Transverse colon (tissue), 4 donors: Measurements from ENCODE around the gene LGI1. TPM values are rescaled to one million over a fixed set of nuclear protein-coding genes. Genes with fewer than 3 reads are reported as not detected.

ENCODE experiments used
- DNase-seq: peaks from one replicate; pipeline ENCODE4 v3.0.0-alpha.2; 2019
- H3K27ac ChIP-seq, 4 donors: fragments of 200-600 bp; sonication (generic); 2 replicates each; pipeline ENCODE4 v1.5.1; 2016 to 2018; ENCODE audit warnings: inconsistent platforms in 4 of 4
- H3K27me3 ChIP-seq: fragments of 200-600 bp; sonication (generic); 2 replicates; pipeline ENCODE4 v1.5.1; 2017; ENCODE audit warnings: inconsistent platforms
- H3K36me3 ChIP-seq, 4 donors: fragments of 200-600 bp; sonication (generic); 2 replicates each; pipeline ENCODE4 v1.5.1; 2017 to 2019; ENCODE audit warnings: inconsistent platforms in 4 of 4
- H3K4me1 ChIP-seq, 4 donors: fragments of 200-600 bp; sonication (generic); 2 replicates each; pipeline ENCODE4 v1.5.1; 2017 to 2020; ENCODE audit warnings: inconsistent platforms in 4 of 4
- H3K4me3 ChIP-seq, 4 donors: fragments of 200-600 bp; sonication (generic); 1 replicate in 1 of 4; 2 replicates in 3 of 4; pipeline versions ENCODE4 v1.5.1 to v1.6.1; 2017 to 2019; ENCODE audit warnings: inconsistent platforms in 4 of 4
- H3K9me3 ChIP-seq, 2 donors: fragments of 200-600 bp; sonication (generic); 2 replicates each; pipeline ENCODE4 v1.5.1; 2017 to 2019; ENCODE audit warnings: inconsistent platforms in 2 of 2
- EP300 ChIP-seq: sonication (generic); formaldehyde crosslinking; IDR thresholded peaks from one replicate; pipeline ENCODE4 v1.6.1; 2017; ENCODE audit warnings: antibody characterized with exemption, low read depth
- POLR2A ChIP-seq: fragments of 450-650 bp; IDR thresholded peaks from one replicate; pipeline ENCODE4 v1.6.1; 2016; ENCODE audit warnings: antibody characterized with exemption, mild to moderate bottlenecking, moderate library complexity
- POLR2AphosphoS5 ChIP-seq, 3 donors: sonication (generic); formaldehyde crosslinking; IDR thresholded peaks; one replicate each; pipeline ENCODE4 v1.6.1; 2016; ENCODE audit warnings: antibody characterized with exemption in 3 of 3
- WGBS, 2 donors: methylation state at CpG; one replicate each; pipeline ENCODE4 v1.1.5; 2018; ENCODE audit warnings: low coverage in 1 of 2; 5-methylcytosine and 5-hydroxymethylcytosine counted together
- in situ Hi-C, 4 donors: fragments of 200-750 bp; cut with MboI; loops; one replicate each; pipeline versions ENCODE4 v1.15.0 to v1.15.1; 2017; ENCODE audit warnings: low sequenced_read_pairs in 3 of 4, low pct_ligation_motif_present in 1 of 4, low pct_unique_long_range_greater_than_20kb in 1 of 4
- intact Hi-C: fragments of 100-400 bp; cut with DNase I; formaldehyde crosslinking; loops from one replicate; pipeline ENCODE4 v1.15.1; 2023; ENCODE audit warnings: low total_unique reads
- total RNA-seq, 4 donors: library from RNA; depleted of rRNA; stranded (reverse); fragments of >200 nt; gene quantifications; one replicate each; pipeline ENCODE4 v1.1.0, GENCODE V29; 2016
- TF ChIP-seq, protein P1 (sequence below), 5 experiments: fragments of 200-600 bp in 3 of 5; fragments of 450-650 bp in 2 of 5; sonication (generic) in 3 of 5; IDR thresholded peaks; 1 replicate in 2 of 5; 2 replicates in 3 of 5; pipeline ENCODE4 v1.5.1; 2016 to 2017; ENCODE audit warnings: antibody characterized with exemption in 5 of 5, inconsistent platforms in 3 of 5, mild to moderate bottlenecking in 2 of 5, moderate library complexity in 1 of 5

LGI1 gene
- total RNA-seq, 4 donors from 2014 or later = 1.1 to 2.4 TPM; not detected in 2

DNA sequence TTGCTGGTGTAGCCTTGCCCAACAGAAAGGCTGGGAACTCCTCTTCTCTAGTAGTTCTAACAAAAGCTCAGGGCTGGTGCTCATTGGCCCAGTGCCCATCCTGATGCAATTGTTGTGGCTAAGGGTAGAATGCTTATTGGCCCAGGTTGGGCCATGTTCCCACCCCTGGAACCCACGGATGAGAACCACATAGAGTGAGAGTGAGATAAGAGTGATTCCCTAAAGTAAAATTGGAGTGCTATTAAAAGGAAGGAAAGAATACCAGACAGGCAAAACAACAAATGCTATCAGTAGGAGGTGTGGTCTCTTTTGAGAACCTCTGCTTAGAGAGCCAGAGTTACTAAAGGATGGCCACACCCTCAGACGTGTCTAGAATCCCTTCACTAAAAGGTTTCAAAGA lies 49.2 kb downstream of the LGI1 start:
- H3K9me3 ChIP-seq = no peaks in the 10 kb centered on the region
- TF ChIP-seq EP300 (no peak), POLR2AphosphoS5 (IDR thresholded peaks at IDR 0.05) (no peak), POLR2A (no peak)
- TF ChIP-seq, protein P1, sequence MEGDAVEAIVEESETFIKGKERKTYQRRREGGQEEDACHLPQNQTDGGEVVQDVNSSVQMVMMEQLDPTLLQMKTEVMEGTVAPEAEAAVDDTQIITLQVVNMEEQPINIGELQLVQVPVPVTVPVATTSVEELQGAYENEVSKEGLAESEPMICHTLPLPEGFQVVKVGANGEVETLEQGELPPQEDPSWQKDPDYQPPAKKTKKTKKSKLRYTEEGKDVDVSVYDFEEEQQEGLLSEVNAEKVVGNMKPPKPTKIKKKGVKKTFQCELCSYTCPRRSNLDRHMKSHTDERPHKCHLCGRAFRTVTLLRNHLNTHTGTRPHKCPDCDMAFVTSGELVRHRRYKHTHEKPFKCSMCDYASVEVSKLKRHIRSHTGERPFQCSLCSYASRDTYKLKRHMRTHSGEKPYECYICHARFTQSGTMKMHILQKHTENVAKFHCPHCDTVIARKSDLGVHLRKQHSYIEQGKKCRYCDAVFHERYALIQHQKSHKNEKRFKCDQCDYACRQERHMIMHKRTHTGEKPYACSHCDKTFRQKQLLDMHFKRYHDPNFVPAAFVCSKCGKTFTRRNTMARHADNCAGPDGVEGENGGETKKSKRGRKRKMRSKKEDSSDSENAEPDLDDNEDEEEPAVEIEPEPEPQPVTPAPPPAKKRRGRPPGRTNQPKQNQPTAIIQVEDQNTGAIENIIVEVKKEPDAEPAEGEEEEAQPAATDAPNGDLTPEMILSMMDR (IDR thresholded peaks at IDR 0.05) = no peak
- H3K4me1 ChIP-seq = no peaks in the 10 kb centered on the region
- 25 to 41% methylated on average over 2 of the region's 2 CpGs for WGBS, 2 donors
- DNase-seq = no peak
- in situ Hi-C loops (no loop called here), intact Hi-C loops (no loop called here)
- no peaks in the 10 kb centered on the region for H3K27me3 ChIP-seq
- H3K4me3 ChIP-seq = no peak overlapping the region
- H3K36me3 ChIP-seq = no peaks in the 10 kb centered on the region
- H3K27ac ChIP-seq = no peak overlapping the region

DNA sequence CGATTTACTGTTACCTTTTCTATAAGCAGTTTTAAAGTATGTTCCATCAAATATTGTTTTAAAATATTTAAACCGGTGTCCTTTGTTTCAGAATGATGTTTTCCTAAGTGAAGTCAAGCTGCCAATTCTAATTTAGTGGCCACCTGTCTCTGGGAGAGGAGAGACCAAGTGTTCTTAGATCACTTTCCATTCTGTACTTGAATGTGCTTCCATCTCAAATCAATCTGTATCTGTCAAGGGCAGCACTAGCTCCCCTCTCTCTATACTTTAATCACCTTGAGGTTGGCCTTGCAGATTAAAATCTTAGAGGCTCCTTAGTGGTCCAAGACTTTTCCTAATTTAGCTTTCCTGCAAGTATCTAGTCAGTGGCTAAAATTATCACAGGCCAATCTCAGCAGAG lies 49.6 kb downstream of the LGI1 start:
- TF ChIP-seq, protein P1 (IDR thresholded peaks at IDR 0.05) = no peak
- TF ChIP-seq EP300 = no peak
- TF ChIP-seq POLR2A = no peak
- no peak for TF ChIP-seq POLR2AphosphoS5 (IDR thresholded peaks at IDR 0.05)
- H3K4me3 ChIP-seq = no peak overlapping the region
- H3K9me3 ChIP-seq = no peaks in the 10 kb centered on the region
- no peaks in the 10 kb centered on the region for H3K27me3 ChIP-seq
- intact Hi-C loops (no loop called here), in situ Hi-C loops (no loop called here)
- H3K27ac ChIP-seq = no peak overlapping the region
- H3K36me3 ChIP-seq = no peaks in the 10 kb centered on the region
- no peak for DNase-seq
- H3K4me1 ChIP-seq = peaks cover 0 to 2% (median under 1%) of the 10 kb centered on the region in 4 donors
- WGBS, 2 donors = 87 to 94% methylated on average over 2 of the region's 2 CpGs

DNA sequence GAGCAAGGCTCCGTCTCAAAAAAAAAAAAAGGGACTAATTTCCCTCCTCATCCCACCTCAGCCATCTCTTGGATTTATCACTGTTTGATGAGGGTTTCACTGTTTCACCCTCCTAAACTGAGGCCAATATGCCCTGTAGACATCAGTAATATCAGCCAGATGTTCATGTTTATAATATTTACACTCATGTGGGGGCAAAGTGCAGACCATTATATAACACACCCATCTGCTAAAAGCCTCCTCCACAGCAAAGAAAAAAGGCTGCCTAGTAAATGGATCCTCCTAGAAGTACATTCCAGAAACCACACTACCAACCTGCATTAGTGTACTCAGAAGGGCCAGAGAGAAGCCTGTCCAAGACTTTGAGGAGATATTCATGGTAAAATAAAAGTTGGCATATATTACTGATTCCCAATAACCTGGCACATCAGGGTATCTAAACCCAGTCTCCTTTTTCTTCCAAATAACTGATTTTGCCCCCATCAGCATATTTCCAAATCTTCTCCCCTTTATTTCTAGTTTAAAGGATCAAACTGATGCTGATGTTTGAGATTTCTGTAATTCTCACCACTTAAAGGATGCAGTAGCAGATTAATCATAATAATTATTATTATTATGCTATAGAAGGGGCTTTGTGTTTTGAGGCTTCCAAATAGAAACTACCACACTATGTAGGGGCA lies 55.1 kb downstream of the LGI1 start:
- peaks cover 4% of the 10 kb centered on the region for H3K27me3 ChIP-seq
- in situ Hi-C loops (loop anchor here in 2 of 4 donors (10.0 kb wide), 1 partner anchor 108 kb away; the partner anchor contains the start of gene FRA10AC1 (in 2 of the 2)), intact Hi-C loops (no loop called here)
- DNase-seq = no peak
- peaks cover 6 to 32% (median 11%) of the 10 kb centered on the region in 4 donors for H3K4me1 ChIP-seq
- 33% methylated on average over 1 of the region's 1 CpG; no CpG with 5 or more reads in 1 of the 2 donors for WGBS, 2 donors
- H3K36me3 ChIP-seq = no peaks in the 10 kb centered on the region
- peak overlapping the region in 2 of 4 donors; percentile 5 to 38 for H3K27ac ChIP-seq
- no peak for TF ChIP-seq EP300
- TF ChIP-seq, protein P1 (IDR thresholded peaks at IDR 0.05) = no peak
- no peak overlapping the region for H3K4me3 ChIP-seq
- no peaks in the 10 kb centered on the region for H3K9me3 ChIP-seq

DNA sequence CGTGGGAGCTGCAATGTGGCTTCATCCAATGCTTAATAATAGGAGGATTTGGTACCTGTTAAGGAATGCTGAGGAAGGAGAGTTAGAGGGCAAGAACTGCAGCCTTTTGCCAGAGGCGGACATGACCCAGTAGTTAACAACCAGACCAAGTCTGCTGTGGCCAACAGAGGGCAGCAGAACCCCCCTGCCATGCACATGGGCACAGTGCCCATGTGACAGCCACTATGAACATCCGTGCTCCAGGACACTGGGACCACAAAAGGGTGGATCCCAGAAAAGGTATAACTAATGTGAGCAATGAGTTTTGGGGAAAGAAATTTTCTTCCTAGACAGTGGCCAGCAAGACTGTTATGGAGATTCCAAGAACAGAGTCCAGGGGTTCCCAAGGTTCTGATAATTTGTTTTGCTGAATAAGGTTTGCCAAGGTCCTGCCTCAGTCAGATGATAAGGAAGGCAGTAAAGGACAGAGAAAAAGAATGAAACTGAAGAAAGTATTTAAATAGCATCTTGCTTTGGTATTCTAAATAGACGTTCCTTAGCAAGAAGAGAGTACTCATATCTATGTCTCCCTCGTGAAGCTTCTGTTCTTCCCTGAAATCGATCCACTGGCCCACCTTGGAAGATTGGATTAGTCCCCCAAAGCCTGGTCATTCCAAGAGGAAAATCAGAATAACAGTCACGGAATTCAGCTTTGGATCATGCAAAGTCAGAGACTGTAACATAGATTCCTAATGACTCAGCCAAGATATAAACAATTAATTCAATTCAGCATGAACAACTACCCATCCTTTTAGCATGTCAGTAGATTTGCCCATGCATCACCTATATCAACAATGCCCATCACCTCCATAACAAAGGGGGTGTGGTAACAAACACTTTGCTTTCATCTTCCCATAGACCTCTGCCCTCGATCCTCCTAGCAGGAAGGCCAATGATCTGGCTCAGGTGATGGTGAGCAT lies 56.0 kb downstream of the LGI1 start:
- peak; percentile 73 for DNase-seq
- TF ChIP-seq POLR2A = no peak
- TF ChIP-seq EP300 = no peak
- TF ChIP-seq, protein P1 (IDR thresholded peaks at IDR 0.05) = peak; percentile 47 to 64 (median 55)
- in situ Hi-C loops (loop anchor here in 2 of 4 donors (10.0 kb wide), 1 partner anchor 109 kb away; the partner anchor contains the start of gene FRA10AC1 (in 2 of the 2)), intact Hi-C loops (no loop called here)
- 53 to 78% methylated on average over 5 to 8 of the region's 8 CpGs for WGBS, 2 donors
- Histone ChIP-seq H3K36me3 (no peaks in the 10 kb centered on the region), H3K9me3 (no peaks in the 10 kb centered on the region), H3K4me3 (no peak overlapping the region), H3K4me1 (peaks cover 6 to 32% (median 11%) of the 10 kb centered on the region in 4 donors), H3K27ac (peak overlapping the region in 1 of 4 donors; percentile 38), H3K27me3 (peaks cover 4% of the 10 kb centered on the region)
